SKM-1 (cell line): ENCODE data around the gene CHRFAM7A.
"Not testable (repeated sequence)": the region's sequence is repeated elsewhere in the genome, so short reads cannot be mapped to it uniquely, and the experiment has no call there.

ENCODE experiments used
- DNase-seq: peaks from one replicate; lab custom pipeline; 2025; ENCODE audit not compliant: unreplicated experiment; lab: John Stamatoyannopoulos, UW

Gene CHRFAM7A

DNA sequence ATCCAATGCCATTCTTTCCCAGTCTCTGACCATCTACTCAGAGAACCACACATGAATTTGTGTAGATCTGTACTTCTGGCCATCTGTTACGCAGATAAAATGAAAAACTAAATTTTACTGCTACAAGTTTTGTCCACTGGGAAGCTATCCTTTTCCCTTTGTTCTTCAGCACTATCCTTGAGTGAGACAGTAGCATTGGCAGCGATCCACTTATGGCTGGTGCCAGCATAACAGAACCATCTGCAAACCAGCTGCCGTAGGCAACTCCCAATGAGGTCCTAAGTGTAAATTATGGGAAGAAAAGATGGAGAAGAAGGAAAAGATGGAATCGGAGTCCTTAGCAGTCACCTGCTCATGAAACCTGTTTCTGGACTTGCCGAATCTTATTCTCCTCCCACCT lies 72.3 kb downstream of the CHRFAM7A start:
- DNase-seq, result not testable (repeated sequence)

DNA sequence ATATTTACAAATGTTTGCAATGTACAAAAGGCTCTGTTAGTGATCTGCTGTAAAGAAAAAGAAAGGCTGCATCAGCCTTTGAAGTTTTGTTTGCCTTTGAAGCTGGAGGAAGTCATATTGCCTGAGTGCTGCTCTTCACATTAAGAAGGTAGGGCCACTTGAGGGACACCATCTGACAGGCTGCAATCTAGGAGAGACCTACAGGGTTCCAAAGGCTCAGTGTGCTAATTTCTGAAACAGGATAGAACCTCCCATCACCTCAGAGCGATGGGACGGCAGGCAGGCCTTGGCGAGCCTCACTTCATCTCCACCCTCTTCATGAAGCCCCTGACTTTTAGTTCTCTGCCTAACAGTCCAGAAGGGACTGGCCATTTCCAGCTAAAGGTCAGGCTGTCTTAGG lies 77.6 kb downstream of the CHRFAM7A start:
- not testable (repeated sequence) for DNase-seq

DNA sequence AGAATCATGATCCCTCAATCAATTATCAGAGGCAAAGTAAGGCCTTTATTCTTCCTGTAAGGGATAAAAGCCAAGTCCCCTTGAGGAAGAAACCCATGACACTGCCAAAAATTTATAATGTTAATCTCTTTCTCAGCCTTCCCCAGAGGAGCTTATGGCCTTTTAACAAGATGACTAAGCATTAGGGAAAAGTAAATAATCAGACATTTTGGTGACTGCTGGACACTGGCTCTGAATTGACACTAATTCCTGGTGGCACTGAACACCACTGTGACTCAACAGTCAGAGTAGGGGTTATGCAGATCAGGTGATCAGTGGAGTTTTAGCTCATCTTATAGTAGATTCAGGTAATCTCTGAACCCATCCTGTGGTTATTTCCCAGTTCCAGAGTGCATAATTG lies 82.8 kb downstream of the CHRFAM7A start:
- not testable (repeated sequence) for DNase-seq
